GM12878 (cell line): ENCODE measurements around the gene DEK. TPM values are rescaled to one million over a fixed set of nuclear protein-coding genes. Genes with fewer than 3 reads are reported as not detected.

ENCODE experiments used
- ATAC-seq: fragments of 200-7000 bp; cut with Tn5 transposase; 3 replicates; pipeline ENCODE4 v1.9.1; 2020; ENCODE audit warnings: mild to moderate bottlenecking, moderate library complexity
- BruUV-seq: library from RNA; stranded (reverse); fragments of 400-500 nt; replicated peaks from 2 replicates; lab custom pipeline; 2021; lab: Mats Ljungman, UMichigan
- CTCF ChIA-PET: fragments of 300-600 bp; sonication (Branson Sonifier 250); formaldehyde crosslinking; extraction: SDS; loops from one replicate; lab custom pipeline; 2021; ENCODE audit warnings: inconsistent platforms; lab: Yijun Ruan, JAX
- POLR2A ChIA-PET: fragments of 350-600 bp; formaldehyde crosslinking; extraction: SDS; loops from one replicate; lab custom pipeline; 2021; ENCODE audit warnings: inconsistent platforms; lab: Charles Lee
- RAD21 ChIA-PET: fragments of 300-600 bp; sonication (Branson Sonifier 250); formaldehyde crosslinking; loops from one replicate; lab custom pipeline; 2023; ENCODE audit warnings: antibody characterized with exemption; ENCODE audit not compliant: unreplicated experiment; lab: Charles Lee
- SMC1A ChIA-PET: fragments of 300-600 bp; sonication (Branson Sonifier 250); formaldehyde crosslinking; loops from one replicate; lab custom pipeline; 2023; ENCODE audit not compliant: unreplicated experiment, uncharacterized antibody; lab: Charles Lee
- DNase-seq: peaks from one replicate; pipeline ENCODE4 v3.0.0-alpha.2; 2011; ENCODE audit warnings: low read depth, low spot score
- FAIRE-seq: peaks from 3 replicates; lab custom pipeline; 2011; peaks lifted over from hg19 to GRCh38; lab: Jason Lieb, UNC
- H2AFZ ChIP-seq: 2 replicates; pipeline ENCODE4 v1.6.0; 2011; ENCODE audit warnings: low read depth, low read length, control low read depth; ENCODE audit not compliant: control insufficient read depth
- H3K27ac ChIP-seq: 2 replicates; pipeline ENCODE4 v1.5.1; 2011; ENCODE audit warnings: control low read depth; ENCODE audit not compliant: control insufficient read depth, insufficient read depth
- H3K27me3 ChIP-seq, 2 experiments: replicated peaks in 1 of 2; 2 replicates each; pipeline versions ENCODE4 v1.6.0 to v1.6.1; 2011; ENCODE audit warnings: low read length in 1 of 2; ENCODE audit not compliant: control insufficient read depth in 2 of 2, insufficient read depth in 2 of 2
- H3K36me3 ChIP-seq, 2 experiments: 2 replicates each; pipeline ENCODE4 v1.5.1; 2011; ENCODE audit warnings: low read length in 1 of 2; ENCODE audit not compliant: control insufficient read depth in 2 of 2, insufficient read depth in 2 of 2
- H3K4me1 ChIP-seq: 2 replicates; pipeline ENCODE4 v1.6.1; 2011; ENCODE audit warnings: mild to moderate bottlenecking, low read length, moderate library complexity, mixed read lengths; ENCODE audit not compliant: control insufficient read depth, insufficient read depth
- H3K4me2 ChIP-seq: 2 replicates; pipeline ENCODE4 v1.6.0; 2011; ENCODE audit warnings: control low read depth; ENCODE audit not compliant: control insufficient read depth, insufficient read depth
- H3K4me3 ChIP-seq: fragments of 200-600 bp; sonication (generic); 2 replicates; pipeline ENCODE4 v1.5.1; 2016
- H3K79me2 ChIP-seq: 2 replicates; pipeline ENCODE4 v1.6.0; 2011; ENCODE audit warnings: low read length; ENCODE audit not compliant: control insufficient read depth, insufficient read depth
- H3K9ac ChIP-seq: 2 replicates; pipeline ENCODE4 v1.8.0; 2011; ENCODE audit warnings: low read length, control low read depth, mixed read lengths; ENCODE audit not compliant: control insufficient read depth, insufficient read depth
- H3K9me3 ChIP-seq: replicated peaks from 3 replicates; pipeline ENCODE4 v1.5.1; 2011; ENCODE audit warnings: mild to moderate bottlenecking, low read length; ENCODE audit not compliant: control insufficient read depth, insufficient read depth
- H4K20me1 ChIP-seq: 2 replicates; pipeline ENCODE4 v1.6.0; 2011; ENCODE audit not compliant: control insufficient read depth, insufficient read depth
- CBFB ChIP-seq: IDR thresholded peaks from 2 replicates; pipeline ENCODE4 v1.6.1; 2016; ENCODE audit warnings: antibody characterized with exemption, low read depth
- CHD4 ChIP-seq: fragments of 200-600 bp; sonication (generic); IDR thresholded peaks from 2 replicates; pipeline ENCODE4 v1.6.1; 2016; ENCODE audit warnings: mild to moderate bottlenecking
- HCFC1 ChIP-seq: fragments of 150-350 bp; IDR thresholded peaks from 2 replicates; pipeline ENCODE4 v1.6.1; 2014; ENCODE audit warnings: low read length
- IRF4 ChIP-seq: IDR thresholded peaks from 2 replicates; pipeline ENCODE4 v1.6.1; 2011; ENCODE audit warnings: low read depth, low read length
- LARP7 ChIP-seq: fragments of 450-650 bp; IDR thresholded peaks from 2 replicates; pipeline ENCODE4 v1.6.1; 2017; ENCODE audit warnings: mild to moderate bottlenecking
- MXI1 ChIP-seq: fragments of 150-350 bp; IDR thresholded peaks from 2 replicates; pipeline ENCODE4 v1.6.1; 2011; ENCODE audit warnings: low read depth, mild to moderate bottlenecking, inconsistent platforms, low read length, improper control_type of control experiment
- NBN ChIP-seq: fragments of 450-650 bp; IDR thresholded peaks from 2 replicates; pipeline ENCODE4 v1.6.1; 2016
- NFYB ChIP-seq: IDR thresholded peaks from 2 replicates; pipeline ENCODE4 v1.6.1; 2011; ENCODE audit warnings: low read depth, mild to moderate bottlenecking, low read length, improper control_type of control experiment, moderate library complexity; ENCODE audit not compliant: insufficient read depth
- POLR2A ChIP-seq: IDR thresholded peaks from 2 replicates; pipeline ENCODE4 v1.6.1; 2011; ENCODE audit warnings: low read depth, mild to moderate bottlenecking, low read length
- whole genome bisulfite sequencing: methylation state at CpG from one replicate; pipeline ENCODE4 v1.1.6; 2016; ENCODE audit warnings: low lambda C conversion rate; ENCODE audit not compliant: insufficient replicate concordance, insufficient coverage; ENCODE audit errors: missing lambda C conversion rate; 5-methylcytosine and 5-hydroxymethylcytosine counted together
- in situ Hi-C: fragments of 300-500 bp; cut with MboI; formaldehyde crosslinking; loops from 9 replicates; pipeline ENCODE4 v1.14.3; 2018; ENCODE audit warnings: mixed read lengths
- intact Hi-C: fragments of 100-400 bp; cut with micrococcal nuclease; formaldehyde crosslinking; loops from one replicate; pipeline ENCODE4 v1.14.2; 2022; ENCODE audit not compliant: unreplicated experiment
- polyA plus RNA-seq, 11 experiments: library from polyadenylated mRNA; depleted of rRNA in 4 of 11; unstranded in 6 of 11; stranded (reverse) in 5 of 11; fragments of >200 nt; fragmentation: Nextera tagmentation in 4 of 11; fragmentation: Illumina TruSeq in 1 of 11; extraction: Ambion mirVana in 4 of 11; extraction: Trizol in 1 of 11; gene quantifications; 1 replicate in 1 of 11; 2 replicates in 10 of 11; pipeline versions ENCODE4 v1.2.1 to v1.2.3, GENCODE V29; 2011 to 2016; ENCODE audit warnings: inconsistent platforms in 2 of 11, missing spikeins in 2 of 11, low read depth in 1 of 11
- total RNA-seq, 4 experiments: library from RNA; depleted of rRNA in 3 of 4; stranded (reverse); fragments of >200 nt in 3 of 4; fragmentation: Illumina TruSeq in 1 of 4; extraction: Trizol in 1 of 4; gene quantifications; 2 replicates each; pipeline versions ENCODE4 v1.2.1 to v1.2.3, GENCODE V29; 2013 to 2021
- TF ChIP-seq, protein P1 (sequence below): fragments of 450-650 bp; formaldehyde crosslinking; IDR thresholded peaks from 2 replicates; pipeline ENCODE4 v1.4.0; 2020; ENCODE audit warnings: mild to moderate bottlenecking, moderate library complexity
- TF ChIP-seq, protein P2 (sequence below): fragments of 450-650 bp; IDR thresholded peaks from 2 replicates; pipeline ENCODE4 v1.6.1; 2016; ENCODE audit warnings: mild to moderate bottlenecking
- TF ChIP-seq, protein P3 (sequence below): fragments of 450-650 bp; formaldehyde crosslinking; IDR thresholded peaks from 2 replicates; pipeline ENCODE4 v1.4.0; 2022; ENCODE audit warnings: mild to moderate bottlenecking, moderate library complexity
- TF ChIP-seq, protein P4 (sequence below): fragments of 450-650 bp; IDR thresholded peaks from 2 replicates; pipeline ENCODE4 v1.6.1; 2018; ENCODE audit warnings: borderline replicate concordance, mild to moderate bottlenecking; ENCODE audit not compliant: partially characterized antibody
- TF ChIP-seq, protein P5 (sequence below): IDR thresholded peaks from 2 replicates; pipeline ENCODE4 v1.6.1; 2012; ENCODE audit warnings: low read depth, low read length, improper control_type of control experiment

Gene DEK
- total and polyA plus RNA-seq, 10 of the 15 experiments (the other 5 are each of a cell fraction or from before 2014, with no cell fraction given) = 111 to 346 (median 196) TPM

GRCh38 chr6:18254793-18255192 is 9.5 kb downstream of the DEK start:
- H4K20me1 ChIP-seq = no peaks in the 10 kb centered on the region; the same call in 1 of the 2 replicates
- DNase-seq (no peak), ATAC-seq (no peak), FAIRE-seq (no peak)
- no peak overlapping the region for H3K4me3 ChIP-seq
- intact Hi-C loops = no loop called here
- no peak overlapping the region for H2AFZ ChIP-seq
- H3K27me3 ChIP-seq = no peaks in the 10 kb centered on the region
- H3K79me2 ChIP-seq = peaks cover 70% of the 10 kb centered on the region
- H3K4me1 ChIP-seq = peaks cover 4% of the 10 kb centered on the region
- no peak overlapping the region for H3K27ac ChIP-seq
- WGBS = 97% methylated on average over 6 of the region's 6 CpGs
- H3K9ac ChIP-seq = no peak overlapping the region
- in situ Hi-C loops = no loop called here
- peaks cover 4 to 35% of the 10 kb centered on the region in 2 experiments for H3K36me3 ChIP-seq
- ChIA-PET CTCF (interaction anchor here (0.8 to 1.2 kb wide), 3 partner anchors 13 to 41 kb away, joined by 3 read pairs; no protein-coding TSS in a partner anchor), SMC1A (interaction anchor here (0.8 to 1.5 kb wide), 4 partner anchors 8 to 98 kb away, joined by 3 to 6 read pairs (median 3); no protein-coding TSS in a partner anchor), POLR2A (interaction anchor here (1.0 kb wide), 1 partner anchor 549 kb away, joined by 3 read pairs; no protein-coding TSS in a partner anchor), RAD21 (interaction anchor here (1.0 kb wide), 1 partner anchor 32 kb away, joined by 3 read pairs; no protein-coding TSS in a partner anchor)
- H3K4me2 ChIP-seq = no peak overlapping the region
- BruUV-seq = TSS peak; percentile 40
- H3K9me3 ChIP-seq = peaks cover 2% of the 10 kb centered on the region; the same call in 2 of the 3 replicates
- TF ChIP-seq, protein P1, sequence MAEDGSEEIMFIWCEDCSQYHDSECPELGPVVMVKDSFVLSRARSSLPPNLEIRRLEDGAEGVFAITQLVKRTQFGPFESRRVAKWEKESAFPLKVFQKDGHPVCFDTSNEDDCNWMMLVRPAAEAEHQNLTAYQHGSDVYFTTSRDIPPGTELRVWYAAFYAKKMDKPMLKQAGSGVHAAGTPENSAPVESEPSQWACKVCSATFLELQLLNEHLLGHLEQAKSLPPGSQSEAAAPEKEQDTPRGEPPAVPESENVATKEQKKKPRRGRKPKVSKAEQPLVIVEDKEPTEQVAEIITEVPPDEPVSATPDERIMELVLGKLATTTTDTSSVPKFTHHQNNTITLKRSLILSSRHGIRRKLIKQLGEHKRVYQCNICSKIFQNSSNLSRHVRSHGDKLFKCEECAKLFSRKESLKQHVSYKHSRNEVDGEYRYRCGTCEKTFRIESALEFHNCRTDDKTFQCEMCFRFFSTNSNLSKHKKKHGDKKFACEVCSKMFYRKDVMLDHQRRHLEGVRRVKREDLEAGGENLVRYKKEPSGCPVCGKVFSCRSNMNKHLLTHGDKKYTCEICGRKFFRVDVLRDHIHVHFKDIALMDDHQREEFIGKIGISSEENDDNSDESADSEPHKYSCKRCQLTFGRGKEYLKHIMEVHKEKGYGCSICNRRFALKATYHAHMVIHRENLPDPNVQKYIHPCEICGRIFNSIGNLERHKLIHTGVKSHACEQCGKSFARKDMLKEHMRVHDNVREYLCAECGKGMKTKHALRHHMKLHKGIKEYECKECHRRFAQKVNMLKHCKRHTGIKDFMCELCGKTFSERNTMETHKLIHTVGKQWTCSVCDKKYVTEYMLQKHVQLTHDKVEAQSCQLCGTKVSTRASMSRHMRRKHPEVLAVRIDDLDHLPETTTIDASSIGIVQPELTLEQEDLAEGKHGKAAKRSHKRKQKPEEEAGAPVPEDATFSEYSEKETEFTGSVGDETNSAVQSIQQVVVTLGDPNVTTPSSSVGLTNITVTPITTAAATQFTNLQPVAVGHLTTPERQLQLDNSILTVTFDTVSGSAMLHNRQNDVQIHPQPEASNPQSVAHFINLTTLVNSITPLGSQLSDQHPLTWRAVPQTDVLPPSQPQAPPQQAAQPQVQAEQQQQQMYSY (CRISPR knock-in tag) = no peak
- TF ChIP-seq, protein P2, sequence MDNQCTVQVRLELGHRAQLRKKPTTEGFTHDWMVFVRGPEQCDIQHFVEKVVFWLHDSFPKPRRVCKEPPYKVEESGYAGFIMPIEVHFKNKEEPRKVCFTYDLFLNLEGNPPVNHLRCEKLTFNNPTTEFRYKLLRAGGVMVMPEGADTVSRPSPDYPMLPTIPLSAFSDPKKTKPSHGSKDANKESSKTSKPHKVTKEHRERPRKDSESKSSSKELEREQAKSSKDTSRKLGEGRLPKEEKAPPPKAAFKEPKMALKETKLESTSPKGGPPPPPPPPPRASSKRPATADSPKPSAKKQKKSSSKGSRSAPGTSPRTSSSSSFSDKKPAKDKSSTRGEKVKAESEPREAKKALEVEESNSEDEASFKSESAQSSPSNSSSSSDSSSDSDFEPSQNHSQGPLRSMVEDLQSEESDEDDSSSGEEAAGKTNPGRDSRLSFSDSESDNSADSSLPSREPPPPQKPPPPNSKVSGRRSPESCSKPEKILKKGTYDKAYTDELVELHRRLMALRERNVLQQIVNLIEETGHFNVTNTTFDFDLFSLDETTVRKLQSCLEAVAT = no peak
- TF ChIP-seq HCFC1 (no peak), POLR2A (no peak), NBN (no peak), CBFB (no peak), NFYB (no peak), CHD4 (no peak), IRF4 (no peak), LARP7 (no peak), MXI1 (no peak)
- TF ChIP-seq, protein P3, sequence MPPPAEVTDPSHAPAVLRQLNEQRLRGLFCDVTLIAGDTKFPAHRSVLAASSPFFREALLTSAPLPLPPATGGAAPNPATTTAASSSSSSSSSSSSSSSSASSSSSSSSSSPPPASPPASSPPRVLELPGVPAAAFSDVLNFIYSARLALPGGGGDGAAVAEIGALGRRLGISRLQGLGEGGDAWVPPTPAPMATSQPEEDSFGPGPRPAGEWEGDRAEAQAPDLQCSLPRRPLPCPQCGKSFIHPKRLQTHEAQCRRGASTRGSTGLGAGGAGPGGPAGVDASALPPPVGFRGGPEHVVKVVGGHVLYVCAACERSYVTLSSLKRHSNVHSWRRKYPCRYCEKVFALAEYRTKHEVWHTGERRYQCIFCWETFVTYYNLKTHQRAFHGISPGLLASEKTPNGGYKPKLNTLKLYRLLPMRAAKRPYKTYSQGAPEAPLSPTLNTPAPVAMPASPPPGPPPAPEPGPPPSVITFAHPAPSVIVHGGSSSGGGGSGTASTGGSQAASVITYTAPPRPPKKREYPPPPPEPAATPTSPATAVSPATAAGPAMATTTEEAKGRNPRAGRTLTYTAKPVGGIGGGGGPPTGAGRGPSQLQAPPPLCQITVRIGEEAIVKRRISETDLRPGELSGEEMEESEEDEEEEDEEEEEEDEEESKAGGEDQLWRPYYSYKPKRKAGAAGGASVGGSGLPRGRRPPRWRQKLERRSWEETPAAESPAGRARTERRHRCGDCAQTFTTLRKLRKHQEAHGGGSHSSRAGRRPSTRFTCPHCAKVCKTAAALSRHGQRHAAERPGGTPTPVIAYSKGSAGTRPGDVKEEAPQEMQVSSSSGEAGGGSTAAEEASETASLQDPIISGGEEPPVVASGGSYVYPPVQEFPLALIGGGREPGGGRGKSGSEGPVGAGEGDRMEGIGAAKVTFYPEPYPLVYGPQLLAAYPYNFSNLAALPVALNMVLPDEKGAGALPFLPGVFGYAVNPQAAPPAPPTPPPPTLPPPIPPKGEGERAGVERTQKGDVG (CRISPR knock-in tag) = no peak
- TF ChIP-seq, protein P4, sequence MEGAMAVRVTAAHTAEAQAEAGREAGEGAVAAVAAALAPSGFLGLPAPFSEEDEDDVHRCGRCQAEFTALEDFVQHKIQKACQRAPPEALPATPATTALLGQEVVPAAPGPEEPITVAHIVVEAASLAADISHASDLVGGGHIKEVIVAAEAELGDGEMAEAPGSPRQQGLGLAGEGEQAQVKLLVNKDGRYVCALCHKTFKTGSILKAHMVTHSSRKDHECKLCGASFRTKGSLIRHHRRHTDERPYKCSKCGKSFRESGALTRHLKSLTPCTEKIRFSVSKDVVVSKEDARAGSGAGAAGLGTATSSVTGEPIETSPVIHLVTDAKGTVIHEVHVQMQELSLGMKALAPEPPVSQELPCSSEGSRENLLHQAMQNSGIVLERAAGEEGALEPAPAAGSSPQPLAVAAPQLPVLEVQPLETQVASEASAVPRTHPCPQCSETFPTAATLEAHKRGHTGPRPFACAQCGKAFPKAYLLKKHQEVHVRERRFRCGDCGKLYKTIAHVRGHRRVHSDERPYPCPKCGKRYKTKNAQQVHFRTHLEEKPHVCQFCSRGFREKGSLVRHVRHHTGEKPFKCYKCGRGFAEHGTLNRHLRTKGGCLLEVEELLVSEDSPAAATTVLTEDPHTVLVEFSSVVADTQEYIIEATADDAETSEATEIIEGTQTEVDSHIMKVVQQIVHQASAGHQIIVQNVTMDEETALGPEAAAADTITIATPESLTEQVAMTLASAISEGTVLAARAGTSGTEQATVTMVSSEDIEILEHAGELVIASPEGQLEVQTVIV = no peak
- TF ChIP-seq, protein P5, sequence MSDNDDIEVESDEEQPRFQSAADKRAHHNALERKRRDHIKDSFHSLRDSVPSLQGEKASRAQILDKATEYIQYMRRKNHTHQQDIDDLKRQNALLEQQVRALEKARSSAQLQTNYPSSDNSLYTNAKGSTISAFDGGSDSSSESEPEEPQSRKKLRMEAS = no peak
